Endodermal cell (in vitro differentiated cells): ENCODE results near the gene TMEM273. TPM values are rescaled to one million over a fixed set of nuclear protein-coding genes. Genes with fewer than 3 reads are reported as not detected.

Source experiments
- DNase-seq: peaks from one replicate; pipeline ENCODE4 v3.0.0-alpha.2; 2017
- H3K27ac ChIP-seq: 2 replicates; pipeline ENCODE4 v1.5.1; 2013; ENCODE audit warnings: mild to moderate bottlenecking, low read depth, low read length, moderate library complexity
- H3K27me3 ChIP-seq: 2 replicates; pipeline ENCODE4 v1.6.1; 2013; ENCODE audit warnings: mild to moderate bottlenecking, low read length, moderate library complexity; ENCODE audit not compliant: insufficient read depth, control insufficient read depth, poor library complexity, severe bottlenecking
- H3K36me3 ChIP-seq: 2 replicates; pipeline ENCODE4 v1.7.0; 2013; ENCODE audit warnings: mild to moderate bottlenecking, low read length, moderate library complexity; ENCODE audit not compliant: control insufficient read depth, insufficient read depth
- H3K4me1 ChIP-seq: one replicate; pipeline ENCODE4 v1.7.0; 2013; ENCODE audit warnings: low read length; ENCODE audit not compliant: control insufficient read depth, insufficient read depth
- H3K4me3 ChIP-seq: 2 replicates; pipeline ENCODE4 v1.5.1; 2013; ENCODE audit warnings: mild to moderate bottlenecking, low read length, moderate library complexity
- H3K9ac ChIP-seq: 2 replicates; pipeline ENCODE4 v1.6.1; 2013; ENCODE audit warnings: mild to moderate bottlenecking, low read length, moderate library complexity; ENCODE audit not compliant: poor library complexity, severe bottlenecking; ENCODE audit errors: extremely low read depth
- H3K9me3 ChIP-seq: 2 replicates; pipeline ENCODE4 v1.6.1; 2013; ENCODE audit warnings: mild to moderate bottlenecking, low read length, moderate library complexity; ENCODE audit not compliant: control insufficient read depth
- H3K27ac Mint-ChIP-seq: 2 replicates; pipeline ENCODE4 v1.8.0; 2020; ENCODE audit warnings: mixed read lengths
- H3K27me3 Mint-ChIP-seq: 2 replicates; pipeline ENCODE4 v1.8.0; 2021; ENCODE audit warnings: mild to moderate bottlenecking, mixed read lengths; ENCODE audit not compliant: insufficient read depth
- H3K36me3 Mint-ChIP-seq: 2 replicates; pipeline ENCODE4 v1.8.0; 2020; ENCODE audit warnings: low read depth, mixed read lengths
- H3K4me1 Mint-ChIP-seq: 2 replicates; pipeline ENCODE4 v1.8.0; 2020; ENCODE audit warnings: mixed read lengths
- H3K4me3 Mint-ChIP-seq: 2 replicates; pipeline ENCODE4 v1.8.0; 2020; ENCODE audit warnings: mild to moderate bottlenecking, moderate library complexity, mixed read lengths
- H3K9me3 Mint-ChIP-seq: 2 replicates; pipeline ENCODE4 v1.8.0; 2020; ENCODE audit warnings: mild to moderate bottlenecking, mixed read lengths
- CTCF ChIP-seq: fragments of 200-600 bp; sonication (generic); conservative IDR thresholded peaks from 2 replicates; pipeline ENCODE4 v1.5.0; 2021; ENCODE audit warnings: antibody characterized with exemption, mild to moderate bottlenecking
- WGBS, 2 experiments: methylation state at CpG; one replicate each; pipeline versions ENCODE4 v1.1.5 to v1.1.7; 2013; ENCODE audit warnings: missing lambda C conversion rate in 2 of 2, mixed read lengths in 1 of 2; ENCODE audit not compliant: insufficient coverage in 1 of 2, insufficient read length in 1 of 2; 5-methylcytosine and 5-hydroxymethylcytosine counted together
- total RNA-seq, 2 donors: library from RNA; stranded (reverse); fragmentation: NEBNext Ultra II Directional in 1 of 2; extraction: Animal tissue kit (Norgen Biotek cat#: 25700) in 1 of 2; gene quantifications; 2 replicates in 1 of 2; 3 replicates in 1 of 2; pipeline ENCODE4 v1.2.1, GENCODE V29; 2021

TMEM273 gene
- total RNA-seq, 2 donors from 2014 or later, result not detected

- H3K9me3 ChIP-seq, result no peaks in the 10 kb centered on the region
- TF ChIP-seq CTCF, result no peak
- Mint-ChIP-seq H3K27me3 (no peaks in the 10 kb centered on the region), H3K9me3 (no peaks in the 10 kb centered on the region), H3K36me3 (no peaks in the 10 kb centered on the region), H3K27ac (no peak overlapping the region), H3K4me1 (peaks cover 25% of the 10 kb centered on the region), H3K4me3 (no peak overlapping the region)
- no peaks in the 10 kb centered on the region for H3K27me3 ChIP-seq
- no peak overlapping the region for H3K9ac ChIP-seq
- no peaks in the 10 kb centered on the region for H3K36me3 ChIP-seq
- H3K4me3 ChIP-seq, result no peak overlapping the region
- no peaks in the 10 kb centered on the region for H3K4me1 ChIP-seq
- no peak for DNase-seq
- no peak overlapping the region for H3K27ac ChIP-seq
- WGBS, 2 experiments, result 91 to 94% methylated on average over 7 of the region's 7 CpGs
These were observed 16.7 kb downstream of the TMEM273 start for GRCh38 chr10:49171326-49172060.

- no peak overlapping the region for H3K4me3 ChIP-seq
- H3K9ac ChIP-seq, result no peak overlapping the region
- H3K36me3 ChIP-seq, result no peaks in the 10 kb centered on the region
- Mint-ChIP-seq H3K4me1 (peaks cover 27% of the 10 kb centered on the region), H3K27me3 (no peaks in the 10 kb centered on the region), H3K27ac (no peak overlapping the region), H3K4me3 (no peak overlapping the region), H3K36me3 (no peaks in the 10 kb centered on the region), H3K9me3 (no peaks in the 10 kb centered on the region)
- no peaks in the 10 kb centered on the region for H3K9me3 ChIP-seq
- H3K27ac ChIP-seq, result no peak overlapping the region
- no peaks in the 10 kb centered on the region for H3K4me1 ChIP-seq
- WGBS, 2 experiments, result 90 to 100% methylated on average over 3 to 6 of the region's 6 CpGs
- no peaks in the 10 kb centered on the region for H3K27me3 ChIP-seq
- DNase-seq, result no peak
- no peak for TF ChIP-seq CTCF
These were observed 17.4 kb downstream of the TMEM273 start for GRCh38 chr10:49170632-49171325.

- TF ChIP-seq CTCF, result no peak
- H3K4me1 Mint-ChIP-seq, result peaks cover 22% of the 10 kb centered on the region
- no peaks in the 10 kb centered on the region for H3K36me3 Mint-ChIP-seq
- WGBS, 2 experiments, result 83 to 89% methylated on average over 1 to 4 of the region's 4 CpGs
- H3K27ac ChIP-seq, result no peak overlapping the region
- H3K4me1 ChIP-seq, result no peaks in the 10 kb centered on the region
- no peak for DNase-seq
- H3K4me3 ChIP-seq, result no peak overlapping the region
- no peaks in the 10 kb centered on the region for H3K27me3 Mint-ChIP-seq
- no peaks in the 10 kb centered on the region for H3K9me3 Mint-ChIP-seq
- H3K27me3 ChIP-seq, result no peaks in the 10 kb centered on the region
- H3K4me3 Mint-ChIP-seq, result no peak overlapping the region
- H3K9ac ChIP-seq, result no peak overlapping the region
- no peaks in the 10 kb centered on the region for H3K9me3 ChIP-seq
- H3K27ac Mint-ChIP-seq, result no peak overlapping the region
- no peaks in the 10 kb centered on the region for H3K36me3 ChIP-seq
These were observed 18.4 kb downstream of the TMEM273 start for GRCh38 chr10:49169776-49170175.
